DOHH2 (cell line): Measurements from ENCODE around the gene APOL2.

ENCODE experiments used
- H3F3A ChIP-seq: fragments of 200-600 bp; sonication (generic), shearing (Covaris generic); 2 replicates; pipeline ENCODE4 v1.6.0; 2016; ENCODE audit warnings: antibody characterized with exemption, mild to moderate bottlenecking; ENCODE audit not compliant: control insufficient read depth, insufficient read depth
- H3K27ac ChIP-seq: fragments of 200-600 bp; sonication (generic); 2 replicates; pipeline ENCODE4 v1.5.1; 2014; ENCODE audit warnings: low read depth, mild to moderate bottlenecking, low read length, moderate library complexity
- H3K27me3 ChIP-seq: fragments of 200-600 bp; sonication (generic); 2 replicates; pipeline ENCODE4 v1.6.1; 2014; ENCODE audit warnings: mild to moderate bottlenecking, low read length, mixed read lengths; ENCODE audit not compliant: control insufficient read depth
- H3K36me3 ChIP-seq: fragments of 200-600 bp; sonication (generic); 2 replicates; pipeline ENCODE4 v1.6.1; 2014; ENCODE audit warnings: mild to moderate bottlenecking, low read length, moderate library complexity, mixed read lengths; ENCODE audit not compliant: control insufficient read depth
- H3K4me1 ChIP-seq: fragments of 200-600 bp; sonication (generic); 2 replicates; pipeline ENCODE4 v1.6.1; 2014; ENCODE audit warnings: mild to moderate bottlenecking, low read length, mixed read lengths; ENCODE audit not compliant: control insufficient read depth
- H3K4me2 ChIP-seq: fragments of 200-600 bp; sonication (generic); 2 replicates; pipeline ENCODE4 v1.6.0; 2014; ENCODE audit warnings: mild to moderate bottlenecking, low read length, moderate library complexity
- H3K4me3 ChIP-seq: fragments of 200-600 bp; sonication (generic); 2 replicates; pipeline ENCODE4 v1.5.1; 2014; ENCODE audit warnings: mild to moderate bottlenecking, low read length, mixed read lengths
- H3K79me2 ChIP-seq: fragments of 200-600 bp; sonication (generic); 2 replicates; pipeline ENCODE4 v1.6.1; 2014; ENCODE audit warnings: mild to moderate bottlenecking, low read length, mixed read lengths; ENCODE audit not compliant: control insufficient read depth
- H3K9me2 ChIP-seq: fragments of 200-600 bp; sonication (generic); replicated peaks from 2 replicates; pipeline ENCODE4 v1.6.1; 2014; ENCODE audit warnings: mild to moderate bottlenecking, low read length, mixed read lengths; ENCODE audit not compliant: control insufficient read depth
- H3K9me3 ChIP-seq: fragments of 200-600 bp; sonication (generic); 2 replicates; pipeline ENCODE4 v1.6.1; 2014; ENCODE audit warnings: antibody characterized with exemption, low read length, mixed read lengths; ENCODE audit not compliant: control insufficient read depth, insufficient read depth
- H4K20me1 ChIP-seq: fragments of 200-600 bp; sonication (generic); 2 replicates; pipeline ENCODE4 v1.6.0; 2014; ENCODE audit warnings: low read depth, mild to moderate bottlenecking, antibody characterized with exemption, low read length, moderate library complexity; ENCODE audit not compliant: control insufficient read depth, insufficient read depth
- CTCF ChIP-seq: fragments of 200-600 bp; sonication (generic); IDR thresholded peaks from one replicate; pipeline ENCODE4 v1.5.1; 2014; ENCODE audit warnings: antibody characterized with exemption, mild to moderate bottlenecking, low read depth, low read length; ENCODE audit not compliant: poor library complexity, severe bottlenecking
- EZH2phosphoT487 ChIP-seq: fragments of 200-600 bp; sonication (generic); IDR thresholded peaks from 2 replicates; pipeline ENCODE4 v1.6.1; 2017; ENCODE audit warnings: borderline replicate concordance, mild to moderate bottlenecking, antibody characterized with exemption, low read length, moderate library complexity, mixed read lengths

Gene APOL2

GRCh38 chr22:36247955-36248354 lies 8.6 kb upstream of the APOL2 start:
- H3K9me2 ChIP-seq: no peaks in the 10 kb centered on the region
- no peaks in the 10 kb centered on the region for H3K36me3 ChIP-seq
- H3K27ac ChIP-seq: no peak overlapping the region
- H4K20me1 ChIP-seq: no peaks in the 10 kb centered on the region
- H3K9me3 ChIP-seq: peaks cover 5% of the 10 kb centered on the region; the same call in 1 of the 2 replicates
- no peak overlapping the region for H3K4me3 ChIP-seq
- H3K79me2 ChIP-seq: no peaks in the 10 kb centered on the region
- no peaks in the 10 kb centered on the region for H3F3A ChIP-seq
- TF ChIP-seq CTCF (no peak), EZH2phosphoT487 (no peak)
- H3K4me1 ChIP-seq: peaks cover 3% of the 10 kb centered on the region
- H3K27me3 ChIP-seq: no peaks in the 10 kb centered on the region; the same call in 1 of the 2 replicates
- no peak overlapping the region for H3K4me2 ChIP-seq

- Histone ChIP-seq H4K20me1 (no peaks in the 10 kb centered on the region), H3K9me3 (peaks cover 5% of the 10 kb centered on the region; the same call in 1 of the 2 replicates), H3K4me1 (no peaks in the 10 kb centered on the region), H3K4me2 (no peak overlapping the region), H3K36me3 (no peaks in the 10 kb centered on the region), H3K27me3 (no peaks in the 10 kb centered on the region; the same call in 1 of the 2 replicates), H3K27ac (no peak overlapping the region), H3F3A (no peaks in the 10 kb centered on the region), H3K4me3 (no peak overlapping the region), H3K9me2 (no peaks in the 10 kb centered on the region), H3K79me2 (no peaks in the 10 kb centered on the region)
- no peak for TF ChIP-seq CTCF
- no peak for TF ChIP-seq EZH2phosphoT487
Measured at GRCh38 chr22:36246718-36247117, 7.4 kb upstream of the APOL2 start.

- H3K36me3 ChIP-seq: no peaks in the 10 kb centered on the region
- H3K79me2 ChIP-seq: no peaks in the 10 kb centered on the region
- no peak overlapping the region for H3K4me3 ChIP-seq
- no peaks in the 10 kb centered on the region; the same call in 1 of the 2 replicates for H3K27me3 ChIP-seq
- no peaks in the 10 kb centered on the region for H3K4me1 ChIP-seq
- no peak for TF ChIP-seq CTCF
- TF ChIP-seq EZH2phosphoT487: no peak
- no peaks in the 10 kb centered on the region for H3K9me2 ChIP-seq
- no peak overlapping the region for H3K4me2 ChIP-seq
- no peaks in the 10 kb centered on the region for H3F3A ChIP-seq
- no peaks in the 10 kb centered on the region for H4K20me1 ChIP-seq
- no peak overlapping the region for H3K27ac ChIP-seq
- H3K9me3 ChIP-seq: peaks cover 5% of the 10 kb centered on the region; the same call in 1 of the 2 replicates
Measured at GRCh38 chr22:36245805-36246356, 6.6 kb upstream of the APOL2 start.
